ENCODE data around the gene CHI3L2.

GRCh38 chr1:111251570-111251969 is 24.1 kb downstream of the CHI3L2 start:
- TF ChIP-seq POLR2G (IDR thresholded peaks at IDR 0.05; ENCODE audit: low read depth, low read length) (no peak), HIVEP1 (CRISPR knock-in tag; IDR thresholded peaks at IDR 0.05) (no peak), ZNF354B (CRISPR knock-in tag; IDR thresholded peaks at IDR 0.05) (no peak), EZH2 (IDR thresholded peaks at IDR 0.05; ENCODE audit: borderline replicate concordance, low read depth, low read length) (no peak), ZBTB7A (IDR thresholded peaks at IDR 0.05; ENCODE audit: borderline replicate concordance, control insufficient read depth, low read depth, low read length) (no peak), PHF21A (IDR thresholded peaks at IDR 0.05; ENCODE audit: borderline replicate concordance, low read depth) (no peak), BCLAF1 (IDR thresholded peaks at IDR 0.05; ENCODE audit: borderline replicate concordance in 1 of 2, control insufficient read depth in 1 of 2, low read depth in 2 of 2, low read length in 1 of 2) (no peak)
